Brain microvascular endothelial cell (primary cell): Measurements from ENCODE around the gene ERC2.
A peak's percentile ranks its signal among the peaks of the same experiment; 100 is the strongest.
"Not testable (repeated sequence)": the region's sequence is repeated elsewhere in the genome, so short reads cannot be mapped to it uniquely, and the experiment has no call there.

ENCODE experiments used
- DNase-seq: peaks from one replicate; pipeline ENCODE4 v3.0.0-alpha.2; 2020
- H3K27ac ChIP-seq: fragments of 250-450 bp; sonication (Bioruptor Pico); 2 replicates; pipeline ENCODE4 v1.5.1; 2020; ENCODE audit warnings: mild to moderate bottlenecking, moderate library complexity
- H3K27me3 ChIP-seq: fragments of 250-450 bp; sonication (Bioruptor Pico); replicated peaks from 2 replicates; pipeline ENCODE4 v1.5.1; 2020; ENCODE audit warnings: mild to moderate bottlenecking
- H3K36me3 ChIP-seq: fragments of 250-450 bp; sonication (Bioruptor Pico); replicated peaks from 2 replicates; pipeline ENCODE4 v1.5.1; 2020; ENCODE audit warnings: mild to moderate bottlenecking
- H3K4me3 ChIP-seq: 2 replicates; pipeline ENCODE4 v1.5.1; 2011; ENCODE audit warnings: low read depth, mild to moderate bottlenecking, control low read depth, low read length, moderate library complexity
- CTCF ChIP-seq: IDR thresholded peaks from 2 replicates; pipeline ENCODE4 v1.5.1; 2011; ENCODE audit warnings: low read depth, mild to moderate bottlenecking, moderate library complexity, low read length, control low read depth, inconsistent platforms; ENCODE audit errors: missing control alignments
- in situ Hi-C: cut with HindIII; loops from 2 replicates; pipeline ENCODE4 v1.10.0; 2017; ENCODE audit warnings: low sequenced_read_pairs, low pct_ligation_motif_present

ERC2 gene

GRCh38 chr3:55511895-55512570, 956.2 kb downstream of the ERC2 start:
- DNase-seq, result no peak
- no peak overlapping the region for H3K27ac ChIP-seq

GRCh38 chr3:55508335-55508734, 959.9 kb downstream of the ERC2 start:
- no peak for TF ChIP-seq CTCF
- no peaks in the 10 kb centered on the region for H3K36me3 ChIP-seq
- DNase-seq, result no peak
- no peak overlapping the region for H3K4me3 ChIP-seq
- in situ Hi-C loops, result no loop called here
- no peak overlapping the region for H3K27ac ChIP-seq
- H3K27me3 ChIP-seq, result no peaks in the 10 kb centered on the region

More at GRCh38 chr3:55511895-55512570, 956.2 kb downstream of the ERC2 start:
- TF ChIP-seq CTCF, result no peak
- H3K36me3 ChIP-seq, result no peaks in the 10 kb centered on the region
- no peaks in the 10 kb centered on the region for H3K27me3 ChIP-seq
- in situ Hi-C loops, result no loop called here
- no peak overlapping the region for H3K4me3 ChIP-seq

GRCh38 chr3:55507808-55508207, 960.5 kb downstream of the ERC2 start:
- Histone ChIP-seq H3K27ac (no peak overlapping the region), H3K27me3 (no peaks in the 10 kb centered on the region), H3K4me3 (no peak overlapping the region), H3K36me3 (no peaks in the 10 kb centered on the region)
- in situ Hi-C loops, result no loop called here
- DNase-seq, result no peak
- TF ChIP-seq CTCF, result no peak

GRCh38 chr3:55505776-55506175, 962.5 kb downstream of the ERC2 start:
- Histone ChIP-seq H3K4me3 (no peak overlapping the region), H3K36me3 (no peaks in the 10 kb centered on the region), H3K27ac (no peak overlapping the region), H3K27me3 (no peaks in the 10 kb centered on the region)
- DNase-seq, result no peak
- in situ Hi-C loops, result no loop called here
- no peak for TF ChIP-seq CTCF

DNA sequence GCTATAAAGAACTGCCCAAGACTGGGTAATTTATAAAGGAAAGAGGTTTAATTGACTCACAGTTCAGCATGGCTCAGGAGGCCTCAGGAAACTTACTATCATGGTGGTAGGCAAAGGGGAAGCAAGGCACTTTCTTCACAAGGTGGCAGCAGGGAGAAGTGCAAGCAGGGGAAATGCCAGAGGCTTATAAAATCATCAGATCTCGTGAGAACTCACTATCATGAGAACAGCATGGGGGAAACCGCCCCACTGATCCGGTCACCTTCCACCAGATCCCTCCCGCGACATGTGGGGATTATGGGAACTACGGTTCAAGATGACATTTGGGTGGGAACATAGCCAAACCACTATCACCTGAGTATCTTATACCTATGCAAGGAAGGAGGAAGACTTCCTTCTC, 963.2 kb downstream of the ERC2 start:
- H3K27ac ChIP-seq, H3K4me3 ChIP-seq, H3K36me3 ChIP-seq, in situ Hi-C loops, H3K27me3 ChIP-seq: not testable (repeated sequence)
- peak; percentile 54 for TF ChIP-seq CTCF
- DNase-seq, result peak; percentile 34

DNA sequence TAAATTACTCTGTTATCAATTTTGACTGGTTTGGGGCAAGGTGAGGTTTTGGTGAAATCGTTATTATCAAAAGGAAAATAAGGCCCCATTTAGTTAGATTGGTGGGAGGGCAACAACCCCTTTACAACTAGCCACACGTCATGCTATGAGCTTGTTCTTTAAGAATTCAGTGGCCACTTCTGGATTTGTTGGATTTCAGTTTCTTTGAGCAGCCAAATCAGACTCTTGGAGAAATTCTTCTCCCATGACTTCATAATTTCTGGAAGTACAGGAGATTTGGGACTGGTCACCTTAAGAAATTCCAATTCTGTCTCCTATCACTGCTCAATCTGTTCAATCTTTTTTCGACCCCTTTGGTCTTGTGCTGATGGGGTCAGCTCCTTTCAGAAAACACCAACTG, 966.4 kb downstream of the ERC2 start:
- DNase-seq, result no peak
- no peaks in the 10 kb centered on the region for H3K27me3 ChIP-seq
- H3K36me3 ChIP-seq, result no peaks in the 10 kb centered on the region
- TF ChIP-seq CTCF, result no peak
- H3K4me3 ChIP-seq, result no peak overlapping the region
- in situ Hi-C loops, result no loop called here
- H3K27ac ChIP-seq, result no peak overlapping the region
